A549 (cell line): Measurements from ENCODE around the gene RAPGEF2. TPM values are rescaled to one million over a fixed set of nuclear protein-coding genes. Genes with fewer than 3 reads are reported as not detected.

Experiments
- ATAC-seq, 2 experiments: fragments of 200-7000 bp in 1 of 2; fragments of >200 bp in 1 of 2; cut with Nextera tagmentation in 1 of 2; cut with Tn5 transposase in 1 of 2; 3 replicates each; pipeline versions ENCODE4 v1.8.0 to v1.9.1; 2018 to 2020; ENCODE audit warnings: mild to moderate bottlenecking in 1 of 2, moderate library complexity in 1 of 2
- CTCF ChIA-PET: fragments of 300-600 bp; sonication (Branson Sonifier 250); formaldehyde crosslinking; extraction: SDS; loops from one replicate; lab custom pipeline; 2021; ENCODE audit warnings: antibody characterized with exemption, inconsistent platforms; lab: Yijun Ruan, JAX
- POLR2A ChIA-PET: fragments of 350-600 bp; formaldehyde crosslinking; extraction: SDS; loops from one replicate; lab custom pipeline; 2021; ENCODE audit warnings: antibody characterized with exemption, inconsistent platforms; lab: Yijun Ruan, JAX
- DNase-seq, 2 experiments: peaks; one replicate each; pipeline versions ENCODE4 v3.0.0 to v3.0.0-alpha.2; 2011 to 2016; ENCODE audit warnings: low read depth in 1 of 2, low spot score in 1 of 2
- FAIRE-seq: peaks from 2 replicates; lab custom pipeline; 2011; peaks lifted over from hg19 to GRCh38; lab: Jason Lieb, UNC
- H3K27ac ChIP-seq, 2 experiments: fragments of >200 bp; sonication (Bioruptor Twin); formaldehyde crosslinking; 3 replicates each; pipeline ENCODE4 v1.5.1; 2016 to 2017
- H3K4me1 ChIP-seq: fragments of >200 bp; sonication (Bioruptor Twin); formaldehyde crosslinking; 3 replicates; pipeline ENCODE4 v1.6.1; 2016
- H3K4me2 ChIP-seq: fragments of >200 bp; sonication (Bioruptor Twin); formaldehyde crosslinking; 3 replicates; pipeline ENCODE4 v1.6.1; 2016
- H3K4me3 ChIP-seq: fragments of >200 bp; sonication (Bioruptor Twin); formaldehyde crosslinking; 3 replicates; pipeline ENCODE4 v1.5.1; 2016
- H3K9me3 ChIP-seq: fragments of >200 bp; sonication (Bioruptor Twin); formaldehyde crosslinking; 3 replicates; pipeline ENCODE4 v1.6.1; 2016
- ATOH8 ChIP-seq: fragments of 250-450 bp; sonication (Bioruptor Pico); IDR thresholded peaks from 2 replicates; pipeline ENCODE4 v1.5.0; 2020; ENCODE audit warnings: low read depth, mild to moderate bottlenecking, moderate library complexity
- BCL3 ChIP-seq: fragments of >200 bp; sonication (Bioruptor Twin); formaldehyde crosslinking; IDR thresholded peaks from 3 replicates; pipeline ENCODE4 v1.6.1; 2016
- CHD2 ChIP-seq: fragments of 150-350 bp; IDR thresholded peaks from 2 replicates; pipeline ENCODE4 v1.6.1; 2014; ENCODE audit warnings: low read length; ENCODE audit not compliant: partially characterized antibody
- CTCF ChIP-seq: fragments of >200 bp; sonication (Bioruptor Twin); formaldehyde crosslinking; IDR thresholded peaks from 3 replicates; pipeline ENCODE4 v1.5.1; 2016
- EHF ChIP-seq: fragments of 250-450 bp; sonication (Bioruptor Pico); IDR thresholded peaks from 2 replicates; pipeline ENCODE4 v1.5.0; 2020; ENCODE audit warnings: mild to moderate bottlenecking
- EHMT2 ChIP-seq: fragments of 200-600 bp; sonication (generic); IDR thresholded peaks from 2 replicates; pipeline ENCODE4 v1.6.1; 2016; ENCODE audit warnings: antibody characterized with exemption, low read depth, mild to moderate bottlenecking, moderate library complexity
- EP300 ChIP-seq, 2 experiments: fragments of >200 bp; sonication (Bioruptor Twin); formaldehyde crosslinking; IDR thresholded peaks; 2 replicates in 1 of 2; 3 replicates in 1 of 2; pipeline ENCODE4 v1.6.1; 2016 to 2017
- ESRRA ChIP-seq: fragments of 150-350 bp; IDR thresholded peaks from 2 replicates; pipeline ENCODE4 v1.6.1; 2014; ENCODE audit warnings: mild to moderate bottlenecking, low read length, borderline replicate concordance
- HDAC2 ChIP-seq: fragments of 200-600 bp; sonication (generic); IDR thresholded peaks from 2 replicates; pipeline ENCODE4 v1.6.1; 2016
- HEYL ChIP-seq: fragments of 250-450 bp; sonication (Bioruptor Pico); IDR thresholded peaks from 2 replicates; pipeline ENCODE4 v1.8.0; 2021; ENCODE audit warnings: mild to moderate bottlenecking, moderate library complexity
- HMGXB4 ChIP-seq: fragments of 250-450 bp; sonication (Bioruptor Pico); IDR thresholded peaks from 2 replicates; pipeline ENCODE4 v1.5.0; 2021; ENCODE audit warnings: mild to moderate bottlenecking, moderate library complexity, borderline replicate concordance
- JUN ChIP-seq, 2 experiments: fragments of >200 bp; sonication (Bioruptor Twin); formaldehyde crosslinking; IDR thresholded peaks; 2 replicates in 1 of 2; 3 replicates in 1 of 2; pipeline ENCODE4 v1.6.1; 2016 to 2017
- JUNB ChIP-seq: fragments of >200 bp; sonication (Bioruptor Twin); formaldehyde crosslinking; IDR thresholded peaks from 2 replicates; pipeline ENCODE4 v1.6.1; 2016
- MAFK ChIP-seq: fragments of 450-650 bp; IDR thresholded peaks from 2 replicates; pipeline ENCODE4 v1.6.1; 2014; ENCODE audit not compliant: partially characterized antibody
- MYC ChIP-seq: IDR thresholded peaks from 2 replicates; pipeline ENCODE4 v1.6.1; 2012; ENCODE audit warnings: mild to moderate bottlenecking, inconsistent platforms, low read length, improper control_type of control experiment, borderline replicate concordance
- NFE2L2 ChIP-seq: fragments of 150-350 bp; conservative IDR thresholded peaks from 2 replicates; pipeline ENCODE4 v1.6.1; 2014; ENCODE audit warnings: low read length
- NPAS2 ChIP-seq: fragments of 250-450 bp; sonication (Bioruptor Pico); IDR thresholded peaks from 2 replicates; pipeline ENCODE4 v1.8.0; 2022; ENCODE audit warnings: mild to moderate bottlenecking, moderate library complexity, borderline replicate concordance
- NR3C1 ChIP-seq: fragments of >200 bp; sonication (Bioruptor Twin); formaldehyde crosslinking; IDR thresholded peaks from 3 replicates; pipeline ENCODE4 v1.6.1; 2017
- PBX3 ChIP-seq: IDR thresholded peaks from 2 replicates; pipeline ENCODE4 v1.6.1; 2012
- POLR2AphosphoS2 ChIP-seq: conservative IDR thresholded peaks from 2 replicates; pipeline ENCODE4 v1.6.1; 2012; ENCODE audit warnings: low read length, improper control_type of control experiment, inconsistent platforms
- RARB ChIP-seq: fragments of 250-450 bp; sonication (Bioruptor Pico); IDR thresholded peaks from 2 replicates; pipeline ENCODE4 v1.8.0; 2021; ENCODE audit warnings: mild to moderate bottlenecking, moderate library complexity
- RNF2 ChIP-seq: fragments of 200-600 bp; sonication (generic); IDR thresholded peaks from 2 replicates; pipeline ENCODE4 v1.6.1; 2016; ENCODE audit warnings: low read depth, mild to moderate bottlenecking, antibody characterized with exemption, moderate library complexity, borderline replicate concordance
- SMC3 ChIP-seq: fragments of >200 bp; sonication (Bioruptor Twin); formaldehyde crosslinking; IDR thresholded peaks from 3 replicates; pipeline ENCODE4 v1.6.1; 2018; ENCODE audit warnings: inconsistent platforms
- TFCP2L1 ChIP-seq: fragments of 250-450 bp; sonication (Bioruptor Pico); IDR thresholded peaks from 2 replicates; pipeline ENCODE4 v1.5.0; 2021; ENCODE audit warnings: mild to moderate bottlenecking
- ZC3H11A ChIP-seq: fragments of 450-650 bp; IDR thresholded peaks from 2 replicates; pipeline ENCODE4 v1.6.1; 2014; ENCODE audit warnings: antibody characterized with exemption, mild to moderate bottlenecking
- ZSCAN20 ChIP-seq: fragments of 250-450 bp; sonication (Bioruptor Pico); IDR thresholded peaks from 2 replicates; pipeline ENCODE4 v1.8.0; 2022; ENCODE audit warnings: mild to moderate bottlenecking, moderate library complexity
- WGBS: methylation state at CpG from one replicate; pipeline ENCODE4 v1.1.6; 2017; ENCODE audit errors: missing lambda C conversion rate; 5-methylcytosine and 5-hydroxymethylcytosine counted together
- polyA plus RNA-seq, 4 experiments: library from polyadenylated mRNA; depleted of rRNA in 3 of 4; stranded (reverse); fragments of >200 nt; fragmentation: RNase III in 1 of 4; extraction: RNeasy Plus Mini Kit Qiagen cat#74134 plus additional on column Dnase treatment in 1 of 4; gene quantifications; 2 replicates in 3 of 4; 3 replicates in 1 of 4; pipeline ENCODE4 v1.2.3, GENCODE V29; 2011 to 2017

RAPGEF2 gene
- polyA plus RNA-seq, 2 of the 4 experiments (the other 2 are of a cell fraction): 10.7 to 31.8 TPM

GRCh38 chr4:159390648-159391047 lies 287.8 kb downstream of the RAPGEF2 start:
- DNase-seq: peak in 1 of 2 experiments; percentile 57
- ChIA-PET CTCF (interaction anchor here (0.6 to 1.5 kb wide), 2 partner anchors 56 to 410 kb away, joined by 4 to 6 read pairs; no protein-coding TSS in a partner anchor), POLR2A (no interaction called here)
- Histone ChIP-seq H3K4me3 (no peak overlapping the region), H3K4me1 (no peaks in the 10 kb centered on the region; the same call in 2 of the 3 replicates), H3K9me3 (no peaks in the 10 kb centered on the region; the same call in 2 of the 3 replicates), H3K27ac (no peak overlapping the region), H3K4me2 (no peak overlapping the region; the same call in 2 of the 3 replicates)
- FAIRE-seq: no peak
- 35% methylated on average over 11 of the region's 12 CpGs for WGBS
- ATAC-seq: peak; percentile 68 to 75; a peak in 5 of 6 replicates
- TF ChIP-seq JUNB: no peak
- no peak for TF ChIP-seq EHMT2
- TF ChIP-seq RARB (CRISPR knock-in tag): no peak
- TF ChIP-seq ZSCAN20 (CRISPR knock-in tag): no peak
- TF ChIP-seq CHD2: no peak
- TF ChIP-seq ESRRA: no peak

GRCh38 chr4:159395693-159396092 lies 292.8 kb downstream of the RAPGEF2 start:
- CTCF ChIA-PET: no interaction called here
- ATAC-seq (no peak), FAIRE-seq (no peak), DNase-seq (no peak)
- no peak overlapping the region for H3K4me2 ChIP-seq
- no peak overlapping the region for H3K27ac ChIP-seq
- POLR2A ChIA-PET: no interaction called here
- H3K4me3 ChIP-seq: no peak overlapping the region
- H3K4me1 ChIP-seq: no peaks in the 10 kb centered on the region; the same call in 2 of the 3 replicates
- 44% methylated on average over 2 of the region's 2 CpGs for WGBS
- TF ChIP-seq NFE2L2 (no peak), CHD2 (no peak), NPAS2 (CRISPR knock-in tag) (no peak), BCL3 (no peak), MYC (no peak), HEYL (CRISPR knock-in tag) (no peak), PBX3 (no peak), MAFK (no peak), ATOH8 (CRISPR knock-in tag) (no peak), JUN (IDR thresholded peaks at IDR 0.05) (no peak)
- H3K9me3 ChIP-seq: no peaks in the 10 kb centered on the region

GRCh38 chr4:159396151-159396550 lies 293.3 kb downstream of the RAPGEF2 start:
- 39% methylated on average over 3 of the region's 3 CpGs for WGBS
- POLR2A ChIA-PET: no interaction called here
- H3K27ac ChIP-seq: no peak overlapping the region
- no peak overlapping the region for H3K4me2 ChIP-seq
- DNase-seq (no peak), ATAC-seq (no peak), FAIRE-seq (no peak)
- H3K4me1 ChIP-seq: no peaks in the 10 kb centered on the region
- H3K4me3 ChIP-seq: no peak overlapping the region
- H3K9me3 ChIP-seq: no peaks in the 10 kb centered on the region
- CTCF ChIA-PET: no interaction called here
- no peak for TF ChIP-seq NR3C1
- TF ChIP-seq CTCF: no peak
- no peak for TF ChIP-seq POLR2AphosphoS2
- TF ChIP-seq HEYL (CRISPR knock-in tag): no peak
- no peak for TF ChIP-seq JUNB
- TF ChIP-seq JUN (IDR thresholded peaks at IDR 0.05): no peak
- TF ChIP-seq EHF (CRISPR knock-in tag): no peak
- no peak for TF ChIP-seq RNF2
- TF ChIP-seq HMGXB4 (CRISPR knock-in tag): no peak
- no peak for TF ChIP-seq EP300 (IDR thresholded peaks at IDR 0.05)
- TF ChIP-seq PBX3: no peak
- TF ChIP-seq TFCP2L1 (CRISPR knock-in tag): no peak
- TF ChIP-seq HDAC2: no peak
- no peak for TF ChIP-seq SMC3
- TF ChIP-seq ESRRA: no peak
- no peak for TF ChIP-seq ZC3H11A
